Mammary epithelial cell (primary cell): Measurements from ENCODE around the gene ISY1.

Experiments
- EZH2 ChIP-seq: IDR thresholded peaks from 2 replicates; pipeline ENCODE4 v1.6.1; 2012; ENCODE audit warnings: low read length, inconsistent platforms, borderline replicate concordance
- TF ChIP-seq, protein P1 (sequence below), 2 donors: IDR thresholded peaks in 1 of 2; conservative IDR thresholded peaks in 1 of 2; 2 replicates each; pipeline ENCODE4 v1.5.1; 2011 to 2012; ENCODE audit warnings: inconsistent platforms in 2 of 2, low read length in 2 of 2, mild to moderate bottlenecking in 2 of 2, control low read depth in 1 of 2, low read depth in 1 of 2; ENCODE audit not compliant: insufficient read depth in 1 of 2; ENCODE audit errors: extremely low read depth in 1 of 2

DNA sequence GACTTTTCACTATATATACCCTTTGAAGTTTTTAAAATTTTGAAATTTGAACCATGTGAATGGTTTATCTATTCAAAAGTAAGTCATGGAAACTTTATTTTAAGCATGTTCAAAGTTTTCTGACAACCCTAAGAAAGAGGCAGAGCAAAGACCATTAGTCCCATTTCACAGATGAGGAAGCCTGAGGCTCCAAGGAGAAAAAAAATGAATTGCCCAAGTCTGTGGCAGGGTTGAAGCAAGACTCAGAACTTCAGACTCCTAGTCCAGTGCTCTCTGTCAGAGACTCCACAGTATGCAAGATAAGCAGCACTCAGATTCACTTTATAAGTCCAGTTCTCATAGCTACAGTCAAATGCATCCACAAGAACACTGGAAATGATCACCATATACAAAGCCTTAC, 43.7 kb downstream of the ISY1 start:
- no peak for TF ChIP-seq EZH2
- TF ChIP-seq, protein P1, sequence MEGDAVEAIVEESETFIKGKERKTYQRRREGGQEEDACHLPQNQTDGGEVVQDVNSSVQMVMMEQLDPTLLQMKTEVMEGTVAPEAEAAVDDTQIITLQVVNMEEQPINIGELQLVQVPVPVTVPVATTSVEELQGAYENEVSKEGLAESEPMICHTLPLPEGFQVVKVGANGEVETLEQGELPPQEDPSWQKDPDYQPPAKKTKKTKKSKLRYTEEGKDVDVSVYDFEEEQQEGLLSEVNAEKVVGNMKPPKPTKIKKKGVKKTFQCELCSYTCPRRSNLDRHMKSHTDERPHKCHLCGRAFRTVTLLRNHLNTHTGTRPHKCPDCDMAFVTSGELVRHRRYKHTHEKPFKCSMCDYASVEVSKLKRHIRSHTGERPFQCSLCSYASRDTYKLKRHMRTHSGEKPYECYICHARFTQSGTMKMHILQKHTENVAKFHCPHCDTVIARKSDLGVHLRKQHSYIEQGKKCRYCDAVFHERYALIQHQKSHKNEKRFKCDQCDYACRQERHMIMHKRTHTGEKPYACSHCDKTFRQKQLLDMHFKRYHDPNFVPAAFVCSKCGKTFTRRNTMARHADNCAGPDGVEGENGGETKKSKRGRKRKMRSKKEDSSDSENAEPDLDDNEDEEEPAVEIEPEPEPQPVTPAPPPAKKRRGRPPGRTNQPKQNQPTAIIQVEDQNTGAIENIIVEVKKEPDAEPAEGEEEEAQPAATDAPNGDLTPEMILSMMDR (conservative IDR thresholded peaks at IDR 0.05 in 1 of 2, IDR thresholded peaks at IDR 0.05 in 1 of 2; ENCODE audit: extremely low read depth in 1 of 2, insufficient read depth in 1 of 2, low read depth in 1 of 2, low read length in 2 of 2), result no peak
